SK-N-SH (cell line): Measurements from ENCODE around the gene PER1. TPM values are rescaled to one million over a fixed set of nuclear protein-coding genes. Genes with fewer than 3 reads are reported as not detected.

Experiments used
- CTCF ChIA-PET: fragments of 300-600, 350-600 bp; formaldehyde crosslinking; extraction: SDS; loops from one replicate; lab custom pipeline; 2021; lab: Yijun Ruan, JAX
- POLR2A ChIA-PET: fragments of 350-600 bp; sonication (Branson Sonifier 250); formaldehyde crosslinking; extraction: SDS; loops from one replicate; lab custom pipeline; 2020; ENCODE audit warnings: antibody characterized with exemption, inconsistent platforms; lab: Yijun Ruan, JAX
- DNase-seq: peaks from one replicate; pipeline ENCODE4 v3.0.0; 2012
- H2AFZ ChIP-seq: fragments of 200-600 bp; sonication (generic); 2 replicates; pipeline ENCODE4 v1.8.1; 2016; ENCODE audit warnings: antibody characterized with exemption, mild to moderate bottlenecking, low read depth
- H3F3A ChIP-seq: fragments of 200-600 bp; sonication (generic); replicated peaks from 2 replicates; pipeline ENCODE3; 2016; ENCODE audit warnings: antibody characterized with exemption, mild to moderate bottlenecking; ENCODE audit not compliant: insufficient read depth
- H3K27ac ChIP-seq, 2 experiments: fragments of 200-500 bp in 1 of 2; fragments of 200-600 bp in 1 of 2; sonication (Bioruptor generic) in 1 of 2; sonication (generic), shearing (Covaris generic) in 1 of 2; 2 replicates each; pipeline versions ENCODE4 v1.5.1 to v1.6.1; 2014 to 2016; ENCODE audit warnings: low read depth in 2 of 2, inconsistent platforms in 1 of 2, low read length in 1 of 2, mild to moderate bottlenecking in 1 of 2, mixed read lengths in 1 of 2
- H3K27me3 ChIP-seq: fragments of 200-600 bp; sonication (generic), shearing (Covaris generic); 2 replicates; pipeline ENCODE4 v1.6.1; 2016; ENCODE audit warnings: mixed run types; ENCODE audit not compliant: insufficient read depth
- H3K36me3 ChIP-seq, 2 experiments: fragments of 200-500 bp in 1 of 2; fragments of 200-600 bp in 1 of 2; sonication (Bioruptor generic) in 1 of 2; sonication (generic) in 1 of 2; replicated peaks in 1 of 2; 2 replicates each; pipeline versions ENCODE3 to v1.5.1; 2014 to 2016; ENCODE audit warnings: low read length in 1 of 2, mild to moderate bottlenecking in 1 of 2; ENCODE audit not compliant: insufficient read depth in 2 of 2, control insufficient read depth in 1 of 2
- H3K4me1 ChIP-seq, 2 experiments: fragments of 200-500 bp in 1 of 2; fragments of 200-600 bp in 1 of 2; sonication (Bioruptor generic) in 1 of 2; sonication (generic), shearing (Covaris generic) in 1 of 2; 2 replicates each; pipeline versions ENCODE4 v1.5.1 to v1.6.1; 2014 to 2016; ENCODE audit warnings: low read depth in 1 of 2, low read length in 1 of 2, mixed run types in 1 of 2; ENCODE audit not compliant: insufficient read depth in 2 of 2, control insufficient read depth in 1 of 2
- H3K4me2 ChIP-seq: fragments of 200-600 bp; sonication (generic), shearing (Covaris generic); 2 replicates; pipeline ENCODE4 v1.6.1; 2017; ENCODE audit warnings: mixed run types
- H3K4me3 ChIP-seq, 2 experiments: fragments of 200-500 bp in 1 of 2; fragments of 200-600 bp in 1 of 2; sonication (Bioruptor generic) in 1 of 2; sonication (generic), shearing (Covaris generic) in 1 of 2; 2 replicates each; pipeline versions ENCODE4 v1.5.1 to v1.8.1; 2014 to 2016; ENCODE audit warnings: low read depth in 2 of 2, inconsistent platforms in 1 of 2, low read length in 1 of 2, mild to moderate bottlenecking in 1 of 2, mixed read lengths in 1 of 2, moderate library complexity in 1 of 2
- H3K79me2 ChIP-seq: fragments of 200-600 bp; sonication (generic); 2 replicates; pipeline ENCODE4 v1.8.1; 2017; ENCODE audit warnings: mild to moderate bottlenecking; ENCODE audit not compliant: insufficient read depth
- H3K9ac ChIP-seq: fragments of 200-600 bp; sonication (generic); 2 replicates; pipeline ENCODE4 v1.6.1; 2017; ENCODE audit warnings: mixed run types
- H3K9me2 ChIP-seq: fragments of 200-600 bp; sonication (generic); 2 replicates; pipeline ENCODE4 v1.6.1; 2017; ENCODE audit warnings: mixed run types
- H3K9me3 ChIP-seq: fragments of 200-600 bp; sonication (generic); 2 replicates; pipeline ENCODE4 v1.6.1; 2017; ENCODE audit warnings: mixed run types, mild to moderate bottlenecking, moderate library complexity
- H4K20me1 ChIP-seq: fragments of 200-600 bp; sonication (generic); 2 replicates; pipeline ENCODE4 v1.6.1; 2017; ENCODE audit warnings: mild to moderate bottlenecking, mixed run types; ENCODE audit not compliant: insufficient read depth
- CTCF ChIP-seq: fragments of 200-600 bp; sonication (generic); IDR thresholded peaks from 2 replicates; pipeline ENCODE4 v1.6.1; 2017; ENCODE audit warnings: antibody characterized with exemption, mild to moderate bottlenecking, moderate library complexity
- EP300 ChIP-seq, 2 experiments: IDR thresholded peaks; 2 replicates each; pipeline versions ENCODE4 v1.4.0 to v1.6.1; 2012; ENCODE audit warnings: borderline replicate concordance in 1 of 2, low read depth in 1 of 2, low read length in 1 of 2
- FOSL2 ChIP-seq: IDR thresholded peaks from 2 replicates; pipeline ENCODE4 v1.4.0; 2012; ENCODE audit warnings: low read depth, mild to moderate bottlenecking, moderate library complexity, borderline replicate concordance
- MAX ChIP-seq: IDR thresholded peaks from 2 replicates; pipeline ENCODE4 v1.4.0; 2012; ENCODE audit warnings: low read depth
- MXI1 ChIP-seq: IDR thresholded peaks from 2 replicates; pipeline ENCODE4 v1.6.1; 2012; ENCODE audit warnings: mild to moderate bottlenecking, low read depth, low read length, improper control_type of control experiment
- RAD21 ChIP-seq: IDR thresholded peaks from 2 replicates; pipeline ENCODE4 v1.6.1; 2012; ENCODE audit warnings: mild to moderate bottlenecking, low read length
- TEAD4 ChIP-seq: IDR thresholded peaks from 2 replicates; pipeline ENCODE4 v1.4.0; 2012; ENCODE audit warnings: mild to moderate bottlenecking, borderline replicate concordance; ENCODE audit not compliant: insufficient read depth
- YY1 ChIP-seq: IDR thresholded peaks from 2 replicates; pipeline ENCODE4 v1.4.0; 2012; ENCODE audit warnings: low read depth, mild to moderate bottlenecking
- WGBS: methylation state at CpG from one replicate; pipeline ENCODE4 v1.1.6; 2017; ENCODE audit warnings: low lambda C conversion rate; 5-methylcytosine and 5-hydroxymethylcytosine counted together
- polyA plus RNA-seq, 3 experiments: library from polyadenylated mRNA; depleted of rRNA; stranded (reverse); fragments of >200 nt; gene quantifications; 2 replicates each; pipeline ENCODE4 v1.2.3, GENCODE V29; 2012
- TF ChIP-seq, protein P1 (sequence below): IDR thresholded peaks from 2 replicates; pipeline ENCODE4 v1.4.0; 2012; ENCODE audit warnings: low read depth, borderline replicate concordance

The PER1 gene
- polyA plus RNA-seq, 1 of the 3 experiments (the other 2 are of a cell fraction): 56.8 TPM

GRCh38 chr17:8186446-8186786, 34.2 kb upstream of the PER1 start:
- 0 out of 2 replicates have a peak, but pooled peaks have one; percentile 14 for TF ChIP-seq YY1
- TF ChIP-seq CTCF: peak; percentile 54
- no peak for TF ChIP-seq EP300 (IDR thresholded peaks at IDR 0.05; ENCODE audit: borderline replicate concordance in 1 of 2, low read depth in 1 of 2, low read length in 1 of 2)
- Histone ChIP-seq H3K79me2 (peaks cover 18% of the 10 kb centered on the region; the same call in 1 of the 2 replicates), H4K20me1 (peaks cover 13% of the 10 kb centered on the region), H2AFZ (peak overlapping the region; percentile 84), H3K4me2 (peak overlapping the region; percentile 88), H3K4me3 (peak overlapping the region; percentile 88 to 94), H3K9me2 (no peaks in the 10 kb centered on the region), H3K4me1 (peaks cover 9 to 25% of the 10 kb centered on the region in 2 experiments; a peak in 3 of 4 replicates), H3K27ac (peak overlapping the region; percentile 79 to 94), H3K27me3 (no peaks in the 10 kb centered on the region), H3F3A (peaks cover 34% of the 10 kb centered on the region), H3K9me3 (no peaks in the 10 kb centered on the region), H3K9ac (peak overlapping the region; percentile 76), H3K36me3 (no peaks in the 10 kb centered on the region)
- POLR2A ChIA-PET: interaction anchor here (0.7 to 4.4 kb wide), 6 partner anchors 10 to 62 kb away, joined by 3 to 33 read pairs (median 4); partner anchors contain the start of genes CTC1 and TMEM107
- DNase-seq: no peak
- WGBS: 0% methylated on average over 11 of the region's 23 CpGs
- CTCF ChIA-PET: interaction anchor here (1.0 to 5.5 kb wide), 11 partner anchors 9 to 114 kb away, joined by 4 to 55 read pairs (median 6); partner anchors contain the start of genes ALOXE3 and TMEM107

- WGBS: 2% methylated on average over 37 of the region's 44 CpGs
- DNase-seq: peak; percentile 81
- H2AFZ ChIP-seq: peak overlapping the region; percentile 98
- CTCF ChIA-PET: interaction anchor here (0.7 to 5.5 kb wide), 12 partner anchors 9 to 115 kb away, joined by 3 to 55 read pairs (median 6); partner anchors contain the start of genes ALOXE3 and TMEM107
- no peaks in the 10 kb centered on the region for H3K27me3 ChIP-seq
- H3K9me2 ChIP-seq: no peaks in the 10 kb centered on the region
- H3K27ac ChIP-seq: peak overlapping the region; percentile 79 to 94
- peak overlapping the region; percentile 76 for H3K9ac ChIP-seq
- peaks cover 18% of the 10 kb centered on the region; the same call in 1 of the 2 replicates for H3K79me2 ChIP-seq
- POLR2A ChIA-PET: interaction anchor here (0.7 to 4.4 kb wide), 6 partner anchors 9 to 62 kb away, joined by 3 to 33 read pairs (median 4); partner anchors contain the start of genes CTC1 and TMEM107
- peak overlapping the region; percentile 88 for H3K4me2 ChIP-seq
- H4K20me1 ChIP-seq: peaks cover 13% of the 10 kb centered on the region
- peaks cover 9 to 22% of the 10 kb centered on the region in 2 experiments; a peak in 3 of 4 replicates for H3K4me1 ChIP-seq
- H3F3A ChIP-seq: peaks cover 32% of the 10 kb centered on the region
- TF ChIP-seq MXI1 (peak; percentile 49; the same call in 1 of the 2 replicates), FOSL2 (peak; percentile 23; the same call in 1 of the 2 replicates), MAX (peak; percentile 66), RAD21 (no peak), TEAD4 (peak; percentile 91), EP300 (IDR thresholded peaks at IDR 0.05; ENCODE audit: borderline replicate concordance in 1 of 2, low read depth in 1 of 2, low read length in 1 of 2) (no peak)
- TF ChIP-seq, protein P1, sequence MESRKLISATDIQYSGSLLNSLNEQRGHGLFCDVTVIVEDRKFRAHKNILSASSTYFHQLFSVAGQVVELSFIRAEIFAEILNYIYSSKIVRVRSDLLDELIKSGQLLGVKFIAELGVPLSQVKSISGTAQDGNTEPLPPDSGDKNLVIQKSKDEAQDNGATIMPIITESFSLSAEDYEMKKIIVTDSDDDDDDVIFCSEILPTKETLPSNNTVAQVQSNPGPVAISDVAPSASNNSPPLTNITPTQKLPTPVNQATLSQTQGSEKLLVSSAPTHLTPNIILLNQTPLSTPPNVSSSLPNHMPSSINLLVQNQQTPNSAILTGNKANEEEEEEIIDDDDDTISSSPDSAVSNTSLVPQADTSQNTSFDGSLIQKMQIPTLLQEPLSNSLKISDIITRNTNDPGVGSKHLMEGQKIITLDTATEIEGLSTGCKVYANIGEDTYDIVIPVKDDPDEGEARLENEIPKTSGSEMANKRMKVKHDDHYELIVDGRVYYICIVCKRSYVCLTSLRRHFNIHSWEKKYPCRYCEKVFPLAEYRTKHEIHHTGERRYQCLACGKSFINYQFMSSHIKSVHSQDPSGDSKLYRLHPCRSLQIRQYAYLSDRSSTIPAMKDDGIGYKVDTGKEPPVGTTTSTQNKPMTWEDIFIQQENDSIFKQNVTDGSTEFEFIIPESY: 0 out of 2 replicates have a peak, but pooled peaks have one; percentile 30
- no peaks in the 10 kb centered on the region for H3K36me3 ChIP-seq
- H3K4me3 ChIP-seq: peak overlapping the region; percentile 88 to 94
- no peaks in the 10 kb centered on the region for H3K9me3 ChIP-seq
These were observed 33.6 kb upstream of the PER1 start for GRCh38 chr17:8185582-8186445.
